ENCODE data around the gene HMGN2. TPM values are rescaled to one million over a fixed set of nuclear protein-coding genes. Genes with fewer than 3 reads are reported as not detected.

The HMGN2 gene
- total and polyA plus RNA-seq, 3 donors from 2014 or later, result 244 to 392 (median 285) TPM

DNA sequence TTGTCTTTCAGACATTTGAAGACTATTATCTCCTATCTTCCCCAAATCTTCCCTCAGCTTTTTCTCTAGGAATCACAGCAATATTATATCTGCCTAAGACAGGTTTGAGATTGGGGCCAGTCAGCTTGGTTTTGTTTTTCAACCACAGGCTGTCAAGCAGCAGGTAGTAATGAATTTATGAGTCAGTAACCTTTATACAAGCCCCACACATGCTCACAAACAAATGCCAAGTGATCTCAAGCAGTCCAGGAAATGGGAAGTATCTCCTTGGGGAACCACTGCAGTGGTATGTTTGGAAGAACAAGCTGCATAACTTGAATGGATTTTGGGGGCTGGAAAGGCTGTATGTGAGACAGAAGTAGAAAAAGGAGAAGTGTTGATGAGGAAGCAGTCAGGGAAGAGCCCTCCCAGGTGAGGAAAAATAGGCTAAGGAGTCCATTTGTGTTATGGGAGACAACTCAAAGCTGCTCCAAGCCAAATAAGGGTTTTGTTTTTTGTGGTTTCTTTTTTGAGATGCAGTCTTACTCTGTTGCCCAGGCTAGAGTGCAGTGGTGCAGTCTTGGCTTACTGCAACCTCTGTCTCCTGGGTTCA lies 38.0 kb upstream of the HMGN2 start:
- Histone ChIP-seq H3K9me3 (no peaks in the 10 kb centered on the region), H3K4me1 (peaks cover 6% of the 10 kb centered on the region), H3K27me3 (no peaks in the 10 kb centered on the region), H3K4me3 (no peak overlapping the region), H3K27ac (no peak overlapping the region), H3K36me3 (ENCODE audit: low read depth, missing control alignments) (no peaks in the 10 kb centered on the region)
- intact Hi-C loops (cut with DNase I; ENCODE audit: low total_unique reads), result no loop called here
- DNase-seq, result no peak
- TF ChIP-seq POLR2A (IDR thresholded peaks at IDR 0.05), result no peak
- TF ChIP-seq, protein P1, sequence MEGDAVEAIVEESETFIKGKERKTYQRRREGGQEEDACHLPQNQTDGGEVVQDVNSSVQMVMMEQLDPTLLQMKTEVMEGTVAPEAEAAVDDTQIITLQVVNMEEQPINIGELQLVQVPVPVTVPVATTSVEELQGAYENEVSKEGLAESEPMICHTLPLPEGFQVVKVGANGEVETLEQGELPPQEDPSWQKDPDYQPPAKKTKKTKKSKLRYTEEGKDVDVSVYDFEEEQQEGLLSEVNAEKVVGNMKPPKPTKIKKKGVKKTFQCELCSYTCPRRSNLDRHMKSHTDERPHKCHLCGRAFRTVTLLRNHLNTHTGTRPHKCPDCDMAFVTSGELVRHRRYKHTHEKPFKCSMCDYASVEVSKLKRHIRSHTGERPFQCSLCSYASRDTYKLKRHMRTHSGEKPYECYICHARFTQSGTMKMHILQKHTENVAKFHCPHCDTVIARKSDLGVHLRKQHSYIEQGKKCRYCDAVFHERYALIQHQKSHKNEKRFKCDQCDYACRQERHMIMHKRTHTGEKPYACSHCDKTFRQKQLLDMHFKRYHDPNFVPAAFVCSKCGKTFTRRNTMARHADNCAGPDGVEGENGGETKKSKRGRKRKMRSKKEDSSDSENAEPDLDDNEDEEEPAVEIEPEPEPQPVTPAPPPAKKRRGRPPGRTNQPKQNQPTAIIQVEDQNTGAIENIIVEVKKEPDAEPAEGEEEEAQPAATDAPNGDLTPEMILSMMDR (IDR thresholded peaks at IDR 0.05), result no peak

DNA sequence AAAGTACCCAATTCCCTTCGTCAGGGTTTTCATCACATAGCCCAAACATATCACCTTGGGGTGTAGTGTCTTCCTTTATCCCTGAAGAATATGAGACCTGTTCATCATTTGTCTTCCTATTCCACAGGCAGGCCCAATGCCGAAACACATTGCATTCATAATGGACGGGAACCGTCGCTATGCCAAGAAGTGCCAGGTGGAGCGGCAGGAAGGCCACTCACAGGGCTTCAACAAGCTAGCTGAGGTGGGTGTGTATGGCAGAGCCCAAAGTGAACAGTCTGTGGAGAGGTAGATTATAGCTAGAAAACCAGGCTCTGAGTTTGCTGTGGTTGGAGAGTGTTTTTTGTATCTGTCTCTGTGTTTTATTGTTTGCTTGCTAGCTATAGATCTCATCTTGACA lies 34.2 kb upstream of the HMGN2 start:
- no peak for DNase-seq
- intact Hi-C loops (cut with DNase I; ENCODE audit: low total_unique reads), result no loop called here
- no peak overlapping the region for H3K4me3 ChIP-seq
- peaks cover 2% of the 10 kb centered on the region for H3K4me1 ChIP-seq
- no peak for TF ChIP-seq POLR2A (IDR thresholded peaks at IDR 0.05)
- TF ChIP-seq, protein P1 (IDR thresholded peaks at IDR 0.05), result no peak
- H3K27me3 ChIP-seq, result no peaks in the 10 kb centered on the region
- H3K9me3 ChIP-seq, result no peaks in the 10 kb centered on the region
- 94 to 97% methylated on average over 6 of the region's 6 CpGs for WGBS, 2 donors
- no peak overlapping the region for H3K27ac ChIP-seq
- H3K36me3 ChIP-seq (ENCODE audit: low read depth, missing control alignments), result no peaks in the 10 kb centered on the region

DNA sequence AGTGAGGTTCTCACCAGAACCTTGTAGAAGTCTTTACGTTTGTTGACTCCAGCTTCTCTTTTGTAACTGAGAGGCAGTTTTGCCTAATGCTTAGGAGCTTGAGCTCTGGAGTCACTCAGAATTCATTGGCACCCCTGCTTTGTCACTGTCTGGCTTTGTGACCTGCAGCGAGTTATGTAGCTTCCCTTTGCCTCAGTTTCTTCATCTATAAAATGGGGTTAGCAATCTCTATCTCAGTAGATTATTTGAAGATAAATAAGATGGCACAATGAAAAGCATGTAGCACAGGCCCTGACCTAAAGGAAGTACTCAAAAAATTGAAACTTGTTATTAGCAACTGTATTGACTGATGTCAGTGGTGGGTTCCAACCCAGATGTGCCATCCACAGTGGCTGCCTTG lies 32.0 kb upstream of the HMGN2 start:
- Histone ChIP-seq H3K27me3 (no peaks in the 10 kb centered on the region), H3K9me3 (no peaks in the 10 kb centered on the region), H3K4me3 (no peak overlapping the region), H3K4me1 (no peaks in the 10 kb centered on the region), H3K27ac (no peak overlapping the region), H3K36me3 (ENCODE audit: low read depth, missing control alignments) (no peaks in the 10 kb centered on the region)
- intact Hi-C loops (cut with DNase I; ENCODE audit: low total_unique reads), result no loop called here
- no peak for TF ChIP-seq POLR2A (IDR thresholded peaks at IDR 0.05)
- TF ChIP-seq, protein P1 (IDR thresholded peaks at IDR 0.05), result no peak
- no peak for DNase-seq
- WGBS, 2 donors, result 91 to 96% methylated on average over 2 of the region's 2 CpGs

DNA sequence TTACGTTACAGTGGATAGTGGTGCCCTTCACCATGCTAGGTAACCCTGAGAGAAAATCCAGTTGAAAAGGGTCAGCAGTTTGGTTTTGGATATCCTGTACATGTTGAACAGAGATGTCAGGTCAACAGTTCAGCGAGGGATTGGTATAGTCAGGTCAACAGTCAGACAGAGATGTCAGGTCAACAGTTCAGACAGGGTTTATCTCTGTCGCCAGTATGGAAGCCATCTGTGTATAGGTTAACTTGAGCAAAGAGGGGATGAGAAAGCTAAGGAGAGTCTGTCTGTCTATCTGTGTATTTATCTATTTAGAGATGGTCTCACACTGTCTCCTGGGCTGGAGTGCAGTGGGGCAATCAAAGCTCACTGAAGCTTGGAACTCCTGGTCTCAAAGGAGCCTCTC lies 22.4 kb upstream of the HMGN2 start:
- intact Hi-C loops (cut with DNase I; ENCODE audit: low total_unique reads), result no loop called here
- H3K36me3 ChIP-seq (ENCODE audit: low read depth, missing control alignments), result no peaks in the 10 kb centered on the region

DNA sequence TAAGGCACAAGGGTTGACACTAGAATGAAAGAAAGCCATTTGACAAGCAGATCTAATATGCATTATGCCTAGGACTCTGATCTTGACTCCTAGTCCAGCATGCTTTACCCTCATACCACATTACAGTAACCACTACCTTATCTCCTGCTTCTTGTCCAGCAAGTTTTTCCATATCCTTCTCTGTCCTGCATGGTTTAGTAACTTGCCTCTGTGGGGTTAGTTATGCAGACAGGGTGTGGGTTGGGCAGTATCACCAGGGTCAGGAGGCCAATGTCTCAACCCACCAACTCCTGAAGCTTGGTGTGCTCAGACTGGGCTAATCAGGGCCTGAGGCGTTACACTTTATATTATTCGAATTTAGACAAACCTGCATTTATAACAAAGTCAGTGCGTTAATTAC lies 21.3 kb upstream of the HMGN2 start:
- no peak for DNase-seq
- Histone ChIP-seq H3K27me3 (no peaks in the 10 kb centered on the region), H3K27ac (no peak overlapping the region), H3K9me3 (no peaks in the 10 kb centered on the region), H3K4me1 (no peaks in the 10 kb centered on the region), H3K4me3 (no peak overlapping the region), H3K36me3 (ENCODE audit: low read depth, missing control alignments) (no peaks in the 10 kb centered on the region)
- TF ChIP-seq POLR2A (IDR thresholded peaks at IDR 0.05), result no peak
- TF ChIP-seq, protein P1 (IDR thresholded peaks at IDR 0.05), result no peak
- WGBS, 2 donors, result 87 to 92% methylated on average over 3 of the region's 3 CpGs
- intact Hi-C loops (cut with DNase I; ENCODE audit: low total_unique reads), result no loop called here

More for the DNA sequence above, 22.4 kb upstream of the HMGN2 start:
- H3K4me3 ChIP-seq, result no peak overlapping the region
- H3K9me3 ChIP-seq, result no peaks in the 10 kb centered on the region
- no peaks in the 10 kb centered on the region for H3K4me1 ChIP-seq
- no peaks in the 10 kb centered on the region for H3K27me3 ChIP-seq
- TF ChIP-seq, protein P1 (IDR thresholded peaks at IDR 0.05), result no peak
- TF ChIP-seq POLR2A (IDR thresholded peaks at IDR 0.05), result no peak
- WGBS, 2 donors, result 92 to 96% methylated on average over 3 of the region's 3 CpGs
- no peak for DNase-seq
- no peak overlapping the region for H3K27ac ChIP-seq

Data from testis (tissue), 3 donors.